Gastrocnemius medialis (tissue), 4 donors: ENCODE results near the gene TFEC.

Experiments
- CTCF ChIP-seq, 5 experiments: fragments of 450-650 bp in 3 of 5; fragments of 200-600 bp in 2 of 5; sonication (generic) in 2 of 5; IDR thresholded peaks in 4 of 5; conservative IDR thresholded peaks in 1 of 5; 1 replicate in 4 of 5; 2 replicates in 1 of 5; pipeline ENCODE4 v1.5.1; 2016 to 2019; ENCODE audit warnings: antibody characterized with exemption in 5 of 5, mild to moderate bottlenecking in 3 of 5, moderate library complexity in 3 of 5
- POLR2A ChIP-seq, 2 donors: fragments of 450-650 bp; IDR thresholded peaks; one replicate each; pipeline ENCODE4 v1.6.1; 2017; ENCODE audit warnings: antibody characterized with exemption in 2 of 2, mild to moderate bottlenecking in 2 of 2, moderate library complexity in 2 of 2

GRCh38 chr7:115968596-115968995 is 62.0 kb downstream of the TFEC start:
- no peak for TF ChIP-seq CTCF (IDR thresholded peaks at IDR 0.05 in 4 of 5, conservative IDR thresholded peaks at IDR 0.05 in 1 of 5)
- TF ChIP-seq POLR2A (IDR thresholded peaks at IDR 0.05) = no peak
